Skeletal muscle cell (primary cell): ENCODE measurements around the gene CDC42SE2.
A peak's percentile ranks its signal among the peaks of the same experiment; 100 is the strongest.

Source experiments
- DNase-seq: peaks from one replicate; pipeline ENCODE4 v3.0.0-alpha.2; 2010; ENCODE audit warnings: low read depth
- H3K4me3 ChIP-seq: 2 replicates; pipeline ENCODE4 v1.5.1; 2011; ENCODE audit warnings: low read depth, mild to moderate bottlenecking, control low read depth, low read length, moderate library complexity

The CDC42SE2 gene, protein sequence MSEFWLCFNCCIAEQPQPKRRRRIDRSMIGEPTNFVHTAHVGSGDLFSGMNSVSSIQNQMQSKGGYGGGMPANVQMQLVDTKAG

DNA sequence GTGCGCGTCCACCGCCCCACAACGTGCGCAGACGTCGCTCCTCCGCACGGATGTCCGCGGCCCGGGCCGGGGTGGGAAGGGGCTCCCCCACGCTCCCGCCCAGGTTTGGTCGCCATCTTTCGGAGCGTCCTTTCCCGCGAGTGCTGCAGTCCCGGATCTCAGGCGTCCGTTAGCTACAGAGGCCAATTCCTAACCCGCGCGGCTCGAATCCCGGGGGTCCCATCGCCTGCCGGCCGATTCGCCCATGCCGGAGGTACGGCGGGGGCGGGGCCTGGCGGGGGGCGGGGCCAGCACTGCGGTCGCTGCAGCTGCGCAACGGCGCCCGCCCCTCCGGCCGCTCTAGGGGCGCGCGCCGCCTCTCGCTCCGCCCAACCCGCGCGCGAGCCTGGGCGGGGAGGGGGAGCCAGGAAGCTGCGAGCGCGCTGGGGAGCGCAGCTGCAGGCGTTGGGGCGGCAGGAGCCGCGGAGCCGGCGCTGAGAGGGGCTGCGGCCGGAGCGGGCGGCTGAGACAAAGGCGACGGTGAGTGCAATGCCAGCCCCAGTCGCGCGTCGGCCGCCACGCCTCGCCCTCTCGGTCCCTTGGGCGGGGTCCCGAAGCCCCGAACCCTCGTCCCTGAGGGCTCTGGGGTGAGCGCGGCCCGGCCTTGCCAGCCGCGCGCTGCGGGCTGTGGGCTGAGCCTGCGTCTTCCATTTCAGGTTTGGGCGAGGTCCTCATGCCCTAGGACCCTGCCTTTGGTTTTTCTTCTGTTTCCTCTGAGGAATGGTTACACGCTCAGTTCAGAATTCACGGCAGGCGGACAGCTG, at the start of gene CDC42SE2:
CDC42SE2 (plus strand) TSS at position 406 of the 803 bp plus-strand sequence. CDS start 95,441 bp downstream, outside the sequence.
- DNase-seq, result peak; percentile 56

DNA sequence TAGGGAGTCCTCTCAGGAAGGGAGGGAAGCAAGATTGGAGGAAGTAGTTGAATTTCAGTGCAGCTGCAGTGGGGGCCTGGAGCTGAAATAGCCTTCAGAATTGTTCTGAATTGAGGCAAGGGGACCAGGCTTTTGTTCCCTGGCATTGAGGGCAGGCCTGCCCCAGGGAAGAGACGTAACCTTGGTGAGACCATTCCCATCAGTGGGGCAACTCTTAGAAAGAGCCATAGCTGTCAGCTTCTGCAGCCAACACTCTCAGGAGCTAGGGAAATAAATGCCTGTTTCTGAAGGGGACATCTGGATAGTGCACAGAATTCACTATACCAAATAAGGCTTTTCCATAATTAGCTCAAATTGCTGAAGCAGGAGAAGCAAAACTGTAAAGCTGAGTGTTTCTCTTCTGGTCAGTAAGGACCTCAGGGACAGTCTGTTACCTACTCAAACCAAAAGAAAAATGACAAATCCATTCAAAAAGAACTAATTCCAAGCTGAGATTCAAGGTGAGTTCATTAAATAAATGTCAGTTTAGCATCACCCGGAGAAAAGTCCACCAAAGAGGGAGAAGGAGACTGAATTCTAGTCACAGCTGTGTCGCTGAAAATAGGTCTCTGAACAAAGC, 49.1 kb upstream of the CDC42SE2 start:
- DNase-seq, result no peak

More for the DNA sequence above, at the start of gene CDC42SE2:
- H3K4me3 ChIP-seq, result peak within 1 kb of the TSS; percentile 99

DNA sequence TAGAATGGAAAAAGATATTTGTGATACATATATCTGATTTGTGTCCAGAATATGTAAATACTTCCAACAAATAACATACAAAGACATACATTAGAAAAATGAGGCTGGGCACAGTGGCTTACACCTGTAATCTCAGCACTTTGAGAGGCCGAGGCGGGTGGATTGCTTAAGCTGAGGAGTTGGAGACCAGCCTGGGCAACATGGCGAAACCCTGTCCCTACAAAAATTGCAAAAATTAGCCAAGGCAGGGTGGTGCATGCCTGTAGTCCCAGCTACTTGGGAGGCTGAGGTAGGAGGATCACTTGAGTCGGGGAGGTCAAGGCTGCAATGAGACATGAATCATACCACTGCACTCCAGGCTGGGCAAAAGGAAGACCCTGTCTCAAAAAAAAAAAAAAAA, 46.1 kb upstream of the CDC42SE2 start:
- no peak for DNase-seq
- H3K4me3 ChIP-seq, result no peak overlapping the region

More for the DNA sequence above, 49.1 kb upstream of the CDC42SE2 start:
- no peak overlapping the region for H3K4me3 ChIP-seq

DNA sequence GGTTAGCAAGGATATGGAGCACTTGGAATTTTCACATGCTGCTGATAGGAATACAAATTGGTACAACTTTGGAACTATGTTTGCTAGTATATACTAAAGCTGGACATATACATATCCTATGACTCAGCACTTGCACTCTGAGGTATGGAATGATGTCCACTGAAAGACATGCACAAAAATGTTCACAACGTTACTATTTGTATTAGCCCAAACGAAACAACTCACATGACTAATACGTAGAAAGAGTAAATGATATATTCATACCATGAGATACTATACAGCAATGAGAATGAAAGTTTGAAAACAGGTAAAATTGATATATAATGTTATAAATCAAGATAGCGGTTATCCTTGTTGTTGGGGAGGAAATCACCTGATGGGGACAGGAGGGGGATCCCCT, 45.5 kb upstream of the CDC42SE2 start:
- H3K4me3 ChIP-seq, result no peak overlapping the region
- peak; percentile 22 for DNase-seq

DNA sequence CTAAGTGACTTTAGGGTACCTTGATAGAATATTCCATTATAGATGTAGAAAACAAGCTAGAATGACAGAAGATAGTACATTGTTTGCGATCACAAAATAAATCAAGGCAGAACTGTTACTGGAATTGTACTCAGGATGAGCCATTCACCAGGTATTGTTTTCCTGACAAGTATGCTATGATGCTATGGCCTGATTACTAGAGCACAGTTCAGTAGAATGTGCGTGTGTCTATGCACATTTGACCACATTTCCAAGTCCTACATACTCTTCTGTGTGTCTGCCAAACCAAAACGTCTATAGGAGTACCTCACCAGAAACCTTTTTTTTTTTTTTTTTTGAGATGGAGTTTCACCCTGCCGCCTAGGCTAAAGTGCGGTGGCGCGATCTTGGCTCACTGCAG, 43.3 kb upstream of the CDC42SE2 start:
- no peak for DNase-seq
- H3K4me3 ChIP-seq, result no peak overlapping the region

DNA sequence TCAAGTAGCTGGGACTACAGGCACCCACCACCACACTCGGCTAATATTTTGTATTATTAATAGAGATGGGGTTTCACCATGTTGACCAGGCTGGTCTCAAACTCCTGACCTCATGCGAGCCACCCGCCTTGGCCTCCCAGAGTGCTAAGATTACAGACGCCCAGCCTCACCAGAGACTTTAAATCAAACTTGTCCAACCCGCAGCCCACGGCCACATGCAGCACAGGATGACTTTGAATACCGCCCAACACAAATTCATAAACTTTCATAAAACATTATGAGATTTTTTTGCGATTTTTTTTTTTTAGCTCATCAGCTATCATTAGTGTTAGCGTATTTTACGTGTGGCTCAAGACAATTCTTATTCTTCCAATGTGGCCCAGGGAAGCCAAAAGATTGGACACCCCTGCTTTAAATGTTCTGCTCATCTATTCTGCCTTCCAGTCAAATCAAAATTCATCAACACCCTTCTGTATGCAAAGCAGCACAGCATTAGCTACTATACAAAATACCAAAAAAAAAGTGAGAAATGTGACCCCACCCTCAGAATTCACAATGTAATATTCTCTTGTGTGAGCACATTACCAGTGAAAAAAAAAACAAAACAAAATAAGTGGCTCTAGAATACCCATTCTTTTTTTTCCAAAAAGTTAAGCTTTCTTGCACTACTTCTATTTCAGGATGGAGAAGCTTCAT, 42.7 kb upstream of the CDC42SE2 start:
- H3K4me3 ChIP-seq, result no peak overlapping the region
- no peak for DNase-seq

DNA sequence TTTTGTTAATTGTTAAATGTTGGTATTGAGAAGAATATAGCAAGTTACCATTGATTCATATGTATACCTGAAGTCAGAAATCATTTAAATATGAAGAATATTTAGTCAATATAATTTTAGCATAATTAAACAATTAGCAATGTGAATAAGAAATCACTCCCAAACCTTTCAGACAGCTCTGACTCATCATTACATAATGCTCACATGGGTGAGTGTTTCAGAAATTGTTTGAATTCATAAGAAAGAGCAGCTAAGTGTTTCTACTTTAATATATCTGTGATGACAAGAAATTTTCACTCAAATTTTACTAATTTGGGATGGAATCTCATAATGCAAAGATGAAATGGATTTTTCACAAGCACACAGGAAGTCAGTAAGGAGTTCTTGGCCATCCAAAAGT, 42.0 kb upstream of the CDC42SE2 start:
- DNase-seq, result no peak

DNA sequence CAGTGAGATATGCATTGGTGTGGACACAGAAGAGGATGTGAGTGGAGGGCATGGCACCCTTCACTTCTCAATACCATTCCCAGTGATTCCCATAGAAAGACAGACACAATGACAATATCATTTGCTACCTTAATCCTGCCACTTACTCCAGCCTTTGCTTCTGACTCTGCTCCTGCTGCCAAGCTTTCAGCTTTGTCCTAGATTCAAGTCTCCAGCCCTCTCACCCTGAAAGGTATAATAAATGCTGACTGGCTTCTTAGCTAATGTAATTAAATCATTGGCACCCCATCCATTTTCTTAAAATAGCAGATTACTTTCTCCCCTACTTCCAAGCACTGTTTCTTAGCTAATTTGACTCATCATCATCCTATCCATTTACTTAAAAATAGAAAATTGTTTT, 41.1 kb upstream of the CDC42SE2 start:
- no peak for DNase-seq
- H3K4me3 ChIP-seq, result no peak overlapping the region

More for the DNA sequence above, 42.0 kb upstream of the CDC42SE2 start:
- no peak overlapping the region for H3K4me3 ChIP-seq

DNA sequence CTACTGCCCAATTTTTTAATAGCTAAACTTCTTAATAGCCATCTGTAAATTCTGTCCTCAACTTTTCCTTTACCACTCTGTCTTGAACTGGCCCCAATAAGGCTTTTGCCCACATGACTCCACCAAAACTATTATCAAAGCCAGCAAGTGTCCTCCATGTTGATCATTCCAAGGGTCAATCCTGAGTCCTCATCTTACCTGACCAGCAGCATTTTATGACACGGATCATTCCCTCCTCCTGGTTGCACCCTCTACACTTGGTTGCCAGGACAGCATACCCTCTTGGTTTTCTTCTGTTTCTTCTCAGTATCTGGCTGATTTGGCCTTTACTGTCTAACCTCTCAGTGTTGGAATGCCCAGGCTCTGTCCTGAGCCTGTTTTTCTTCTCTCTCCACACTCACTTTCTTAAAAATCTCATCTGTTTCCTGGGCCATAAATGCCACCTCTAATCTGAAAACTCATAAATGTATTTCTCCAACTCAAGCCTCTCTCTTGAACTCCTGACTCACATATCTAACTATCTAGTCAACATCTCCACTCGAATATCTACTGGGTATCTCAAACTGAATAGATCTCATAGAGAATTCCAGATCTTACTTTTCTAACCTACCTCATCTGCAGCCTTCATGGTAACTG, 40.0 kb upstream of the CDC42SE2 start:
- no peak for DNase-seq
- H3K4me3 ChIP-seq, result no peak overlapping the region

DNA sequence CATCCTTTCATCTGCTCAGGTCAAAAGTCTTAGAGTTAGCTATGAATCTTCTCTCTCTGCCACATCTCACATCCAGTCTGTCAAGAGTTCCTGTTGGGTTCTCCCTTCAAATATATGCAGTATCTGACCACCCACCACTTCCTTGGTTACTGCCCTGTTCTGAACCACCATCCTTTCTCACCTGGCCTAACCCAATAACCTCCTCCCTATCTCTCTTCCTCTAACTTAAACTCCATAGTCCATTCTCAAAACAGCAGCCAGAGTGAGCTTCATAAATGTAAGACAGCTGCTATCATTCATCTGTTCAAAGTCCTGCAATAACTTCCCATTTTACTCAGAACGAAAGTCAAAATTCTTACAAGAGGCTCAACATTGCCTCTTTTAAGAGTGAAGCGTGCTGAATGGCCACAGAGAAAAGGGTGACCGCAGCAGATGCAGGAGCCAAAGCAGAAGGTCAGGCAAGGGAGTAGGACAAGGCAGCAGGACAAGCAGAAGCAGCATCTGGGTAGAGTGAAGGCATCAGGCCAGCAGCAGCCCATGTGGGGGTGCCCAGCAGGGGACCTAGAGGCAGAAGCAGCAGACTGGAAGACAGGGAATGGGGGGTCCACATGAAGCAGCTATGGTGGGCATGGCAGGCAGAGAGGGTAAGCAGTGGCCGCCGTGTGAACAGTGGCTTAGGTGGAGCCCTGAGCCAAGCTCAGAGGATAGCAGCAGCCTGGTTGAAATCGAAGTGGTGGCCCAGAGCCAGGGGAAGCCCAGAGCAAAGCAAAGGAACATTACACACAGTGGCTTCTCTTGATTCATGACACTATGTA, 39.3 kb upstream of the CDC42SE2 start:
- no peak overlapping the region for H3K4me3 ChIP-seq
- DNase-seq, result no peak

DNA sequence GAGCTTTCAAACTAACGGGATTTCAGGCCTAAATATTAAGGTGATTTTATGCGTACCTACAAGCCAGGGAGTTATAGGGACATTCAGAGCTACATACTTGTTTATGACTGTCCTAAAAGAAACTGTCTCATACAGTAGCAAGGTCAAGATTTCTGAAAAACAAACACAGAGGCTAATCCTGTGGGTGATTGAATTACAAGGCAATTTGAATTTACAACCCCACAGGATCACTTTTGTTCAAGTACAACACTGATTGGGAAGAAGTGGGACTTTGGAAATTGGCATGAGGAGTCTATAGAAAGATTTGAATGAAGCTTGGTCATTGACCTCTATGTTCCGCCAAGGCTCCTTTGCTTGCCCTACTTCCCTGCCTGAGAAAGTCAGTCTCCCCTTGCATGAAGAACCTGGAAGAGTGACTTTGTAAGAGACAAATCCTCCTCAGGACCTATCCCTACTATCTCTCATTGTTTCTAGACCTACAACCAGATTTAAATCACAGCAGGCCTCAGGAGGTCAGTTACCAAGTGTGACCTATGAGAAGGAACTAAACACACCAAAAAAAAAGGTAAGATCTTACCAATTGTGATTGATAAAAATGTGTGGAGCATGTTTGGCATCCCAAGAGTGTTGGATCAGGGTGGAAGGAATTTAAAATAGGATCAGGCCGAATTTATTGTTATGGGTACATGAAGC, 38.4 kb upstream of the CDC42SE2 start:
- no peak overlapping the region for H3K4me3 ChIP-seq
- no peak for DNase-seq

DNA sequence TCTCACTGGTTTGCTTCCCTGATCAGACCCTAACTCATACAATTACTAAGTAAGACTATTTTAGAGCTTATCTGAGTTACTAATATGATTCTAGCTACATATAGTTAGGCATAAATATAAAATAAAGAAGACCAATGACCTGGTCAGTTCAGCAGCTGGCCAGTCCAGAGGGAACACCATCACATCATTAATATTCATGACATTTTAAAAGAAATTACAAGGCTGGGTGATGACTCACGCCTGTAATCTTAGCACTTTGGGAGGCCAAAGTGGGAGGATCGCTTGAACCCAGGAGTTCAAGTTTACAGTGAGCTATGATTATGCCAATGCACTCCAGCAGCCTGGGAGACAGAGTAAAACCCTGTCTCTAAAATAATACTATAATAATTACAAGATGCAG, 37.0 kb upstream of the CDC42SE2 start:
- no peak overlapping the region for H3K4me3 ChIP-seq
- DNase-seq, result no peak

DNA sequence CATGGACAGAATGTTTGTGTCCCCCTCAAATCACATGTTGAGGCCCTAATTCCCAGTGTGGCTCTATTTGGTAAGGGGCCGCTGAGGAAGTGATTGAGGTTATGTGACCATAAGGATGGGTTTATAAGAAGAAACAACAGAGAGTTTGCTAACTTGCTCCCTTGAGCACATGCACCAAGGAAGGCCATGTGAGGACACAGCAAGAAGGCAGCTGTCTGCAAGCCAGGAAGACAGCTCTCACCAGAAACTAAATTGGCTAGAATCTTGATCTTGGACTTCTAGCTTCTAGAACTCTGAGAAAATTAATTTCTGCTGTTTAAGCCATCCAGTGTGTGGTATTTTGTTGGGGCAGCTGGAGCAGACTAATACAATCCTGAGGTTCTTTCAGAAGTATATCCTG, 35.2 kb upstream of the CDC42SE2 start:
- H3K4me3 ChIP-seq, result no peak overlapping the region
- no peak for DNase-seq

DNA sequence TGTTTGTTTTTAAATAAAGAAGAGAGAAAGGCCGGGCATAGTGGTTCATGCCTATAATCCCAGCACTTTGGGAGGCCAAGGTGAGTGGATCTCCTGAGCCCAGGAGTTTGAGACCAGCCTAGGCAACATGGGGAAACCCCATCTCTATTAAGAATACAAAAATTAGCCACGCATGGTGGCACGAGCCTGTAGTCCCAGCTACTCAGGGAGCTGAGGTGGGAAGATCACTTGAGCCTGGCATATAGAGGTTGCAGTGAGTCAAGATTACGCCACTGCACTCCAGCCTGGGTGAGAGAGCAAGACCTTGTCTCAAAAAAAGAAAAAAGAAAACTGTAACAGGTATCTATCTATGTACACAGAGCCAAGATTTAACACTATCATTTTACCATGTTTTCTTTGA, 34.2 kb upstream of the CDC42SE2 start:
- no peak for DNase-seq
- H3K4me3 ChIP-seq, result no peak overlapping the region

DNA sequence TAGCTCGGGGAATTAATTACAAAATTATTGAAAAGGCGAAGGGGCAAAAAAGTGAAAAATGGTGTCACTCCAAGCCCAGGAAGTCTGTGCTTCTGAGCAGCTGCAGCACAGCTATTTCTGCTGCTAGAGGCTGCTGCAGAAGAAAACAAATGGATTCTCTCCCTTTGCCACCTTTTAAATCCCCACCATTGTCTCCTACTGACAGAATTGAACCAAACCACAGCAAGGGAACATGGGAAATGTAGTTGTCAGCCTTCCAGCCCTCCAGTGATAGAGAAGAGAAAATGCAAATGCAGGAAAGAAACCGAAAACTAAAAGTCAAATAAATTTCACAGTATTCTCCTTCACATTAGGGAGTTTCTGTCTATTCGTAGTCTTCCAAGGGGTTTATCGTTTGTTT, 33.4 kb upstream of the CDC42SE2 start:
- DNase-seq, result no peak
- no peak overlapping the region for H3K4me3 ChIP-seq

DNA sequence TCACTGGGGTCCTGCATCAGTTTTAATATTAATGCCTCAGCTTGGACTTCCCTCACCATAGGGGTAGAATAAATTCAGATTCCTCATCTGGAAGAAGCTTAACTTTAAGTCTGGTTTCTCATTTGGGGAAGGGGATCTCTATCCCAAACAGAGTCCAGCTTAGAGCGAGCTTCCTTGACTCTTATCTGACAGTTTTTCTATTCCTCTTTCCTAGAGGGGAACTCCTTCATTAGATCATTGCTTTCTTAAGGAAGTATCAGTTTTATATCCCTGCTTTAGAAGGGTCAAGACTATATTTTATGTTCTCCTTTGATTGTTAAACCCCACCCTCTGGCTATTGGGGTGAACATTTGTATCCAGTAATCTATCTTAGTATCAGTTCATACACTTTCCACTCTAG, 24.2 kb upstream of the CDC42SE2 start:
- DNase-seq, result no peak
- H3K4me3 ChIP-seq, result no peak overlapping the region

DNA sequence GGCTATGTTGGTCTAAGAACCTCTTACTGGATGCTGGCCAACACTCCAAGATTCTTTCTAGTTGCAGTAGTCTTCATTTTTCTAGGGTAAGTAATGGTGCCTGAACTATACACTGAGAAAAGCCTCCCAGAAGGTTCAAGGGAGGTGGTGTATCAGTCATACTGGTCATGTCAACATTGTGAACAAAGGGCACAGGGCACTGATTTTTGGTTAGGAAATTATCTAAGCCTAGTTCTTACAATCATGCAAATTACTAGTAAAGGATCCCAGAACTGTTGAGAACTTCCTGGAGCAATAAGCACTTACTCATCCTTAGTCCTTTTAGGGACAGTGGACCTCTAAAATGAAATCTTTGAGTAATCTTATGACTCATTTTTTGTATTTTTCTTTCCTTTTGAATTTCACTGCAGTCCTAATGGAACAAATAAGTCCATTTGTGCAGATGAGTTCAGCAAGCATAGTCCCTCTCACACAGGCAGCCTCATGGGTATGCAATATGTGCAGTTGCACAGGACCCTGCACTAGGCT, 21.1 kb upstream of the CDC42SE2 start:
- no peak overlapping the region for H3K4me3 ChIP-seq
- DNase-seq, result peak; percentile 92

DNA sequence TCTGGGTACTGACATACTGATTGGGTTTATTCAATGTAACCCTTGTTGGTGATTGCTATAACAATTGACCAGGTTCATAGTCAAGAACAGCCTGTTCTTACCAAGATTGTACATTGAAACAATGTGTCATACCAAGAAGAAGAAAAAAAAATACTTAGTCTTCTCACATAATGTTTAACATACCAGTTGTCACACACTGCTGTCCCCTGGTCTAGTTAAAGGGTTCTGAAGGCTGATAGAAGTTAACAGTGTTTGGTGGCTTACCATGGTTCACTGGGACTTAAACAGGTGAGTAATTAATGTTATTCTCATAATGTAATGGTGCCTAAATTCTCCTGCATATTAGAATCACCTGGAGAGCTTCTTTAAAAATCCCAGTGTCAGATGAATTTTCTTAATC, 18.5 kb upstream of the CDC42SE2 start:
- no peak for DNase-seq
- no peak overlapping the region for H3K4me3 ChIP-seq
